ENCODE results near the gene PRRC2C.

DNA sequence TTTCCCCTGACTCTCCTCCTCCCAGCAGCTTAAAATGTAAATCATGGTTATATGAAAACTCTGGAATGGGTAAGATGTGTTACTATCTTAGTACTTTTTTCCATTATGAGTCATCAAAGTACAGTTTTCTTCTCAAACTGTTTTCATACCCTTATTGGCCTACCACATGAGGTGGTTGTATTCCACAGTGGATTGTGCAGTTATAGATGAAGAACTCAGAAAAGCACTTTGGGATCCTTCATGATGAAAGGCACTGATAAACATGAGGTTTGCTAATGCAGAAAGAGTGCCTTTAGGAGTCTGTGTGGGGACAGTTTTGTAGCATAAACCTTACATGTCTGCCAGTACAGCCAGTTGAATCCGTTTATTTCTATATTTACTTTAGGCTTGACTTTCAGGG lies 104.7 kb downstream of the PRRC2C start:
- TF ChIP-seq POLR2A (IDR thresholded peaks at IDR 0.05): no peak
- TF ChIP-seq, protein P1, sequence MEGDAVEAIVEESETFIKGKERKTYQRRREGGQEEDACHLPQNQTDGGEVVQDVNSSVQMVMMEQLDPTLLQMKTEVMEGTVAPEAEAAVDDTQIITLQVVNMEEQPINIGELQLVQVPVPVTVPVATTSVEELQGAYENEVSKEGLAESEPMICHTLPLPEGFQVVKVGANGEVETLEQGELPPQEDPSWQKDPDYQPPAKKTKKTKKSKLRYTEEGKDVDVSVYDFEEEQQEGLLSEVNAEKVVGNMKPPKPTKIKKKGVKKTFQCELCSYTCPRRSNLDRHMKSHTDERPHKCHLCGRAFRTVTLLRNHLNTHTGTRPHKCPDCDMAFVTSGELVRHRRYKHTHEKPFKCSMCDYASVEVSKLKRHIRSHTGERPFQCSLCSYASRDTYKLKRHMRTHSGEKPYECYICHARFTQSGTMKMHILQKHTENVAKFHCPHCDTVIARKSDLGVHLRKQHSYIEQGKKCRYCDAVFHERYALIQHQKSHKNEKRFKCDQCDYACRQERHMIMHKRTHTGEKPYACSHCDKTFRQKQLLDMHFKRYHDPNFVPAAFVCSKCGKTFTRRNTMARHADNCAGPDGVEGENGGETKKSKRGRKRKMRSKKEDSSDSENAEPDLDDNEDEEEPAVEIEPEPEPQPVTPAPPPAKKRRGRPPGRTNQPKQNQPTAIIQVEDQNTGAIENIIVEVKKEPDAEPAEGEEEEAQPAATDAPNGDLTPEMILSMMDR (IDR thresholded peaks at IDR 0.05): no peak

All from adrenal gland (tissue), 5 donors.